Keratinocyte (primary cell): ENCODE results near the gene ASAP3. TPM values are rescaled to one million over a fixed set of nuclear protein-coding genes. Genes with fewer than 3 reads are reported as not detected.

Source experiments
- DNase-seq: peaks from one replicate; pipeline ENCODE4 v3.0.0-alpha.2; 2011; ENCODE audit warnings: low read depth, missing footprints, low spot score
- FAIRE-seq: peaks from 2 replicates; lab custom pipeline; 2011; peaks lifted over from hg19 to GRCh38; lab: Jason Lieb, UNC
- H2AFZ ChIP-seq: 2 replicates; pipeline ENCODE4 v1.6.0; 2012; ENCODE audit warnings: low read length, control low read depth, inconsistent platforms; ENCODE audit not compliant: control insufficient read depth
- H3K27ac ChIP-seq: 2 replicates; pipeline ENCODE4 v1.5.1; 2011; ENCODE audit warnings: low read length; ENCODE audit not compliant: control insufficient read depth, insufficient read depth
- H3K27me3 ChIP-seq: 3 replicates; pipeline ENCODE4 v1.6.0; 2011; ENCODE audit warnings: low read length; ENCODE audit not compliant: control insufficient read depth, insufficient read depth; ENCODE audit errors: extremely low read depth
- H3K36me3 ChIP-seq, 2 experiments: 2 replicates in 1 of 2; 3 replicates in 1 of 2; pipeline ENCODE4 v1.5.1; 2011; ENCODE audit warnings: low read length in 2 of 2, mild to moderate bottlenecking in 1 of 2; ENCODE audit not compliant: control insufficient read depth in 2 of 2, insufficient read depth in 2 of 2; ENCODE audit errors: extremely low read depth in 1 of 2
- H3K4me1 ChIP-seq: 3 replicates; pipeline ENCODE4 v1.5.1; 2011; ENCODE audit warnings: low read length; ENCODE audit not compliant: control insufficient read depth, insufficient read depth; ENCODE audit errors: extremely low read depth
- H3K4me2 ChIP-seq: 3 replicates; pipeline ENCODE4 v1.6.0; 2011; ENCODE audit warnings: low read depth, low read length; ENCODE audit not compliant: control insufficient read depth, insufficient read depth; ENCODE audit errors: extremely low read depth
- H3K4me3 ChIP-seq, 3 experiments: fragments of 200-600 bp in 1 of 3; sonication (generic) in 1 of 3; 2 replicates in 2 of 3; 3 replicates in 1 of 3; pipeline ENCODE4 v1.5.1; 2011 to 2016; ENCODE audit warnings: low read length in 3 of 3, mild to moderate bottlenecking in 3 of 3, control low read depth in 2 of 3, inconsistent platforms in 1 of 3, low read depth in 1 of 3, mixed read lengths in 1 of 3, mixed run types in 1 of 3, moderate library complexity in 1 of 3; ENCODE audit not compliant: control insufficient read depth in 2 of 3, insufficient read depth in 2 of 3; ENCODE audit errors: extremely low read depth in 1 of 3
- H3K79me2 ChIP-seq: 2 replicates; pipeline ENCODE4 v1.6.0; 2012; ENCODE audit warnings: low read length; ENCODE audit not compliant: control insufficient read depth, insufficient read depth
- H3K9ac ChIP-seq: 3 replicates; pipeline ENCODE4 v1.6.0; 2011; ENCODE audit warnings: low read length; ENCODE audit not compliant: control insufficient read depth, insufficient read depth; ENCODE audit errors: extremely low read depth
- H3K9me1 ChIP-seq: 3 replicates; pipeline ENCODE4 v1.6.0; 2011; ENCODE audit warnings: low read length; ENCODE audit not compliant: control insufficient read depth, insufficient read depth; ENCODE audit errors: extremely low read depth
- H3K9me3 ChIP-seq: 2 replicates; pipeline ENCODE4 v1.5.1; 2012; ENCODE audit warnings: low read depth, low read length; ENCODE audit not compliant: control insufficient read depth
- H4K20me1 ChIP-seq: 3 replicates; pipeline ENCODE4 v1.6.0; 2011; ENCODE audit warnings: low read length; ENCODE audit not compliant: control insufficient read depth, insufficient read depth; ENCODE audit errors: extremely low read depth
- EZH2 ChIP-seq: IDR thresholded peaks from one replicate; pipeline ENCODE4 v1.6.1; 2012; ENCODE audit warnings: inconsistent platforms, mild to moderate bottlenecking, low read length, moderate library complexity
- dilution Hi-C: fragments of 300-500 bp; cut with MboI; formaldehyde crosslinking; loops from one replicate; pipeline ENCODE4 v1.7.0; 2020; ENCODE audit warnings: low sequenced_read_pairs; ENCODE audit not compliant: extremely low pct_ligation_motif_present
- polyA plus RNA-seq, 5 experiments: library from polyadenylated mRNA; depleted of rRNA in 3 of 5; stranded (reverse) in 3 of 5; stranded (forward) in 1 of 5; unstranded in 1 of 5; fragments of >200 nt; gene quantifications; 1 replicate in 1 of 5; 2 replicates in 3 of 5; 3 replicates in 1 of 5; pipeline versions ENCODE4 v1.2.1 to v1.2.3, GENCODE V29; 2011 to 2012; ENCODE audit warnings: missing spikeins in 2 of 5, low read depth in 1 of 5, low replicate concordance in 1 of 5
- TF ChIP-seq, protein P1 (sequence below), 3 experiments: IDR thresholded peaks in 1 of 3; conservative IDR thresholded peaks in 1 of 3; optimal IDR thresholded peaks in 1 of 3; 2 replicates in 2 of 3; 3 replicates in 1 of 3; pipeline versions ENCODE3 to v1.5.1; 2011; ENCODE audit warnings: low read length in 3 of 3, mild to moderate bottlenecking in 3 of 3, moderate library complexity in 2 of 3, control low read depth in 1 of 3, inconsistent platforms in 1 of 3; ENCODE audit not compliant: insufficient read depth in 2 of 3; ENCODE audit errors: extremely low read depth in 1 of 3

ASAP3 gene
- polyA plus RNA-seq, 1 donor (not counting 4 experiments of a cell fraction or from before 2014, with no cell fraction given), result 11.4 TPM

DNA sequence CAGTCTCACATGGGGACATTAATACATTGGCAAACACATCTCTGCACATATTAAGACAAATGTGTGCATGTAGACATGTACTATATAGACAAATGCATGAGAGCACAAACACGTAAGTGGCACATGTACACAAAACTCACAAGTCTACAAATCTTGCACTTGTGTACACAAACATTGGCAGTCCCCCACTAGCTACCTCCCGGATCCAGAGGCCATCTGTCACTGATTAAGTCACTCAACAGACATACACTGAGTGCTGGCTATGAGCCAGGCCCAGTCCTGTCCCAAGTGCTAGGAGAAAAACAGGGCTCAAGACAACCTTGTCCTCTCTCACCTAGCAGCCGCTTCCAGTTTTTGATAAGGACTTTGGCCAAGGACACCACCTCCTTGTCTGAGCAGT, 66.4 kb downstream of the ASAP3 start:
- no peak overlapping the region for H3K27ac ChIP-seq
- H3K27me3 ChIP-seq, result peaks cover 3% of the 10 kb centered on the region
- no peak overlapping the region for H3K4me2 ChIP-seq
- H3K9ac ChIP-seq, result no peak overlapping the region
- H3K4me3 ChIP-seq, result no peak overlapping the region
- no peak overlapping the region for H2AFZ ChIP-seq
- H4K20me1 ChIP-seq, result no peaks in the 10 kb centered on the region
- DNase-seq, result no peak
- FAIRE-seq, result no peak
- peaks cover 3% of the 10 kb centered on the region for H3K9me1 ChIP-seq
- H3K79me2 ChIP-seq, result no peaks in the 10 kb centered on the region
- no peak for TF ChIP-seq EZH2
- TF ChIP-seq, protein P1, sequence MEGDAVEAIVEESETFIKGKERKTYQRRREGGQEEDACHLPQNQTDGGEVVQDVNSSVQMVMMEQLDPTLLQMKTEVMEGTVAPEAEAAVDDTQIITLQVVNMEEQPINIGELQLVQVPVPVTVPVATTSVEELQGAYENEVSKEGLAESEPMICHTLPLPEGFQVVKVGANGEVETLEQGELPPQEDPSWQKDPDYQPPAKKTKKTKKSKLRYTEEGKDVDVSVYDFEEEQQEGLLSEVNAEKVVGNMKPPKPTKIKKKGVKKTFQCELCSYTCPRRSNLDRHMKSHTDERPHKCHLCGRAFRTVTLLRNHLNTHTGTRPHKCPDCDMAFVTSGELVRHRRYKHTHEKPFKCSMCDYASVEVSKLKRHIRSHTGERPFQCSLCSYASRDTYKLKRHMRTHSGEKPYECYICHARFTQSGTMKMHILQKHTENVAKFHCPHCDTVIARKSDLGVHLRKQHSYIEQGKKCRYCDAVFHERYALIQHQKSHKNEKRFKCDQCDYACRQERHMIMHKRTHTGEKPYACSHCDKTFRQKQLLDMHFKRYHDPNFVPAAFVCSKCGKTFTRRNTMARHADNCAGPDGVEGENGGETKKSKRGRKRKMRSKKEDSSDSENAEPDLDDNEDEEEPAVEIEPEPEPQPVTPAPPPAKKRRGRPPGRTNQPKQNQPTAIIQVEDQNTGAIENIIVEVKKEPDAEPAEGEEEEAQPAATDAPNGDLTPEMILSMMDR (optimal IDR thresholded peaks at IDR 0.05 in 1 of 3, IDR thresholded peaks at IDR 0.05 in 1 of 3, conservative IDR thresholded peaks at IDR 0.05 in 1 of 3; ENCODE audit: extremely low read depth in 1 of 3, insufficient read depth in 2 of 3, low read length in 3 of 3), result no peak
- dilution Hi-C loops, result no loop called here
- H3K4me1 ChIP-seq, result peaks cover 10% of the 10 kb centered on the region
- H3K36me3 ChIP-seq, result no peaks in the 10 kb centered on the region
- no peaks in the 10 kb centered on the region for H3K9me3 ChIP-seq

DNA sequence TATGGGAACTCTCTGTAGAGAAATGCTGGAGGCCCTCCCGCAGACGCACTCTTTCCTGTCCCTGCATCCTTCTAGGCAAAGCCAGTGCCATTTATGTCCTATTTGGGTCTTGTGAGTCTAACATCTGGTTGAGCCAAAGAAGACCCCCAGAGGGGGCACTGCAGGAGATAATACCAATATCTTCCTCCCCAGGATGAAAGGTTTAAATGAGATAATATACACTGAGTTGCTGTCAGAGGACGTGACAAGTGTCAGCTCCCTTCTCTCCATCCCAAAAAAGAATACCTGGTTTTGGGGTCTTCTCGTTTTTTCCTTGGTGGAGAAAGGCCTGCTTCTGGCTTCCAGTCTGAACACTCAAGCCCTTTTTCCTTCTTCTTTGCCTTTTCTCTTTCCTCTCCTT, 67.0 kb downstream of the ASAP3 start:
- dilution Hi-C loops, result no loop called here
- Histone ChIP-seq H2AFZ (no peak overlapping the region), H3K4me2 (no peak overlapping the region), H4K20me1 (no peaks in the 10 kb centered on the region), H3K79me2 (no peaks in the 10 kb centered on the region), H3K36me3 (no peaks in the 10 kb centered on the region), H3K4me3 (no peak overlapping the region), H3K9ac (no peak overlapping the region), H3K27ac (no peak overlapping the region), H3K9me3 (no peaks in the 10 kb centered on the region), H3K27me3 (peaks cover 3% of the 10 kb centered on the region), H3K9me1 (peaks cover 3% of the 10 kb centered on the region), H3K4me1 (peaks cover 4% of the 10 kb centered on the region)
- FAIRE-seq (no peak), DNase-seq (no peak)
- TF ChIP-seq, protein P1 (optimal IDR thresholded peaks at IDR 0.05 in 1 of 3, IDR thresholded peaks at IDR 0.05 in 1 of 3, conservative IDR thresholded peaks at IDR 0.05 in 1 of 3; ENCODE audit: extremely low read depth in 1 of 3, insufficient read depth in 2 of 3, low read length in 3 of 3), result no peak
- TF ChIP-seq EZH2, result no peak
